Progenitor cell of endocrine pancreas (in vitro differentiated cells): ENCODE measurements around the gene NEMP2. TPM values are rescaled to one million over a fixed set of nuclear protein-coding genes. Genes with fewer than 3 reads are reported as not detected.

Experiments used
- DNase-seq: peaks from one replicate; pipeline ENCODE4 v3.0.0; 2021; ENCODE audit warnings: low spot score; ENCODE audit not compliant: unreplicated experiment
- H3K27ac Mint-ChIP-seq: 2 replicates; pipeline ENCODE4 v1.8.0; 2021; ENCODE audit warnings: mild to moderate bottlenecking, moderate library complexity, mixed read lengths
- H3K27me3 Mint-ChIP-seq: 2 replicates; pipeline ENCODE4 v1.8.0; 2021; ENCODE audit warnings: mixed read lengths
- H3K36me3 Mint-ChIP-seq: 2 replicates; pipeline ENCODE4 v1.8.0; 2022; ENCODE audit warnings: mixed read lengths; ENCODE audit not compliant: insufficient read depth
- H3K4me1 Mint-ChIP-seq: 2 replicates; pipeline ENCODE4 v1.8.0; 2021; ENCODE audit warnings: low read depth, mixed read lengths
- H3K4me3 Mint-ChIP-seq: 2 replicates; pipeline ENCODE4 v1.8.0; 2021; ENCODE audit warnings: low read depth, mild to moderate bottlenecking, moderate library complexity, mixed read lengths
- H3K9me3 Mint-ChIP-seq: 2 replicates; pipeline ENCODE4 v1.8.0; 2021; ENCODE audit warnings: low read depth, mixed read lengths
- CTCF ChIP-seq: fragments of 200-600 bp; sonication (generic); IDR thresholded peaks from one replicate; pipeline ENCODE4 v1.5.0; 2021; ENCODE audit warnings: antibody characterized with exemption, mild to moderate bottlenecking; ENCODE audit not compliant: unreplicated experiment
- total RNA-seq: library from RNA; stranded (reverse); gene quantifications from 2 replicates; pipeline ENCODE4 v1.2.1, GENCODE V29; 2021

Gene NEMP2
- total RNA-seq, 1 donor from 2014 or later, result 10.2 TPM

- TF ChIP-seq CTCF, result no peak
- H3K9me3 Mint-ChIP-seq, result no peaks in the 10 kb centered on the region
- H3K4me1 Mint-ChIP-seq, result peaks cover 26% of the 10 kb centered on the region
- no peaks in the 10 kb centered on the region for H3K27me3 Mint-ChIP-seq
- H3K27ac Mint-ChIP-seq, result no peak overlapping the region
- H3K4me3 Mint-ChIP-seq, result no peak overlapping the region
- no peak for DNase-seq
- peaks cover 2% of the 10 kb centered on the region for H3K36me3 Mint-ChIP-seq
Observed at GRCh38 chr2:190527214-190527613, 7.3 kb downstream of the NEMP2 start.

- H3K4me3 Mint-ChIP-seq, result no peak overlapping the region
- peaks cover 2% of the 10 kb centered on the region for H3K36me3 Mint-ChIP-seq
- TF ChIP-seq CTCF, result no peak
- no peaks in the 10 kb centered on the region for H3K27me3 Mint-ChIP-seq
- no peak for DNase-seq
- peaks cover 26% of the 10 kb centered on the region for H3K4me1 Mint-ChIP-seq
- H3K9me3 Mint-ChIP-seq, result no peaks in the 10 kb centered on the region
- no peak overlapping the region for H3K27ac Mint-ChIP-seq
Observed at GRCh38 chr2:190526105-190526750, 8.3 kb downstream of the NEMP2 start.

- H3K4me3 Mint-ChIP-seq, result no peak overlapping the region
- TF ChIP-seq CTCF, result no peak
- H3K27me3 Mint-ChIP-seq, result no peaks in the 10 kb centered on the region
- H3K9me3 Mint-ChIP-seq, result no peaks in the 10 kb centered on the region
- DNase-seq, result no peak
- peaks cover 2% of the 10 kb centered on the region for H3K36me3 Mint-ChIP-seq
- peaks cover 19% of the 10 kb centered on the region for H3K4me1 Mint-ChIP-seq
- H3K27ac Mint-ChIP-seq, result no peak overlapping the region
Observed at GRCh38 chr2:190524928-190525327, 9.6 kb downstream of the NEMP2 start.

GRCh38 chr2:190519975-190520767, 14.4 kb downstream of the NEMP2 start:
- Mint-ChIP-seq H3K4me1 (peaks cover 1% of the 10 kb centered on the region), H3K27me3 (no peaks in the 10 kb centered on the region), H3K27ac (no peak overlapping the region), H3K36me3 (peaks cover 2% of the 10 kb centered on the region), H3K4me3 (no peak overlapping the region), H3K9me3 (no peaks in the 10 kb centered on the region)
- TF ChIP-seq CTCF, result no peak
- no peak for DNase-seq

- Mint-ChIP-seq H3K27ac (no peak overlapping the region), H3K36me3 (no peaks in the 10 kb centered on the region), H3K4me3 (no peak overlapping the region), H3K4me1 (peaks cover 1% of the 10 kb centered on the region), H3K9me3 (no peaks in the 10 kb centered on the region), H3K27me3 (no peaks in the 10 kb centered on the region)
- TF ChIP-seq CTCF, result no peak
- DNase-seq, result no peak
Observed at GRCh38 chr2:190517468-190517867, 17.1 kb downstream of the NEMP2 start.
